Renal pelvis (tissue), 12 donors: ENCODE measurements around the gene UBE2V1. TPM values are rescaled to one million over a fixed set of nuclear protein-coding genes. Genes with fewer than 3 reads are reported as not detected.
"Not testable (repeated sequence)": the region's sequence is repeated elsewhere in the genome, so short reads cannot be mapped to it uniquely, and the experiment has no call there.

ENCODE experiments used
- DNase-seq: peaks from one replicate; pipeline ENCODE4 v3.0.0-alpha.2; 2013
- long read RNA-seq, 16 experiments: transcript quantifications; one replicate each; lab custom pipeline, GENCODE V29; 2026
- polyA plus RNA-seq, 3 donors: library from polyadenylated mRNA; unstranded; fragments of 120-200 nt; gene quantifications; one replicate each; pipeline ENCODE4 v1.2.1, GENCODE V29; 2013; ENCODE audit not compliant: insufficient read length in 3 of 3

The UBE2V1 gene
- polyA plus RNA-seq = 100 to 1,000 TPM; 145 to 165 (median 150) TPM
- long read RNA-seq, donor 1, transcript UBE2V1-203 (4 exons, 2,133 nt) = major isoform, 49 of 64 reads
- long read RNA-seq, donor 1, transcript UBE2V1-211 (3 exons, 566 nt) = minor isoform, 11 of 64 reads
- long read RNA-seq, donor 1, partial matches to known transcripts = 0 of 64 reads
- long read RNA-seq, donor 1, other reads (novel, unspliced or antisense) = 0 of 64 reads
- long read RNA-seq, donor 2, transcript UBE2V1-211 (3 exons, 566 nt) = minor isoform, 5 of 89 reads
- long read RNA-seq, donor 2, transcript UBE2V1-205 (3 exons, 1,983 nt) = minor isoform, 8 of 89 reads
- long read RNA-seq, donor 2, transcript UBE2V1-203 (4 exons, 2,133 nt) = major isoform, 76 of 89 reads
- long read RNA-seq, donor 2, partial matches to known transcripts = 0 of 89 reads
- long read RNA-seq, donor 2, other reads (novel, unspliced or antisense) = 0 of 89 reads
- long read RNA-seq, donor 3, transcript UBE2V1-211 (3 exons, 566 nt) = minor isoform, 8 of 65 reads
- long read RNA-seq, donor 3, transcript UBE2V1-203 (4 exons, 2,133 nt) = major isoform, 48 of 65 reads
- long read RNA-seq, donor 3, partial matches to known transcripts = 5 of 65 reads
- long read RNA-seq, donor 3, other reads (novel, unspliced or antisense) = 0 of 65 reads
- long read RNA-seq, donor 4, transcript UBE2V1-203 (4 exons, 2,133 nt) = major isoform, 87 of 96 reads
- long read RNA-seq, donor 4, transcript UBE2V1-211 (3 exons, 566 nt) = minor isoform, 5 of 96 reads
- long read RNA-seq, donor 4, partial matches to known transcripts = 0 of 96 reads
- long read RNA-seq, donor 4, other reads (novel, unspliced or antisense) = 0 of 96 reads
- long read RNA-seq, donor 5, transcript UBE2V1-203 (4 exons, 2,133 nt) = major isoform, 38 of 41 reads
- long read RNA-seq, donor 5, partial matches to known transcripts = 0 of 41 reads
- long read RNA-seq, donor 5, other reads (novel, unspliced or antisense) = 0 of 41 reads
- long read RNA-seq, donor 6, transcript UBE2V1-203 (4 exons, 2,133 nt) = major isoform, 71 of 144 reads
- long read RNA-seq, donor 6, transcript UBE2V1-211 (3 exons, 566 nt) = minor isoform, 7 of 144 reads
- long read RNA-seq, donor 6, partial matches to known transcripts = 60 of 144 reads
- long read RNA-seq, donor 6, other reads (novel, unspliced or antisense) = 0 of 144 reads
- long read RNA-seq, donor 7, transcript UBE2V1-203 (4 exons, 2,133 nt) = major isoform, 61 of 103 reads
- long read RNA-seq, donor 7, transcript UBE2V1-211 (3 exons, 566 nt) = minor isoform, 18 of 103 reads
- long read RNA-seq, donor 7, transcript UBE2V1-205 (3 exons, 1,983 nt) = minor isoform, 7 of 103 reads
- long read RNA-seq, donor 7, partial matches to known transcripts = 13 of 103 reads
- long read RNA-seq, donor 7, other reads (novel, unspliced or antisense) = 0 of 103 reads
- long read RNA-seq, donor 8, transcript UBE2V1-211 (3 exons, 566 nt) = minor isoform, 5 of 43 reads
- long read RNA-seq, donor 8, transcript UBE2V1-203 (4 exons, 2,133 nt) = major isoform, 33 of 43 reads
- long read RNA-seq, donor 8, transcript UBE2V1-205 (3 exons, 1,983 nt) = minor isoform, 5 of 43 reads
- long read RNA-seq, donor 8, partial matches to known transcripts = 0 of 43 reads
- long read RNA-seq, donor 8, other reads (novel, unspliced or antisense) = 0 of 43 reads
- long read RNA-seq, donor 9, transcript UBE2V1-203 (4 exons, 2,133 nt) = major isoform, 71 of 101 reads
- long read RNA-seq, donor 9, transcript UBE2V1-205 (3 exons, 1,983 nt) = minor isoform, 11 of 101 reads
- long read RNA-seq, donor 9, transcript UBE2V1-211 (3 exons, 566 nt) = minor isoform, 7 of 101 reads
- long read RNA-seq, donor 9, partial matches to known transcripts = 10 of 101 reads
- long read RNA-seq, donor 9, other reads (novel, unspliced or antisense) = 0 of 101 reads
- long read RNA-seq, donor 10, transcript UBE2V1-203 (4 exons, 2,133 nt) = major isoform, 60 of 74 reads
- long read RNA-seq, donor 10, transcript UBE2V1-211 (3 exons, 566 nt) = minor isoform, 9 of 74 reads
- long read RNA-seq, donor 10, partial matches to known transcripts = 0 of 74 reads
- long read RNA-seq, donor 10, other reads (novel, unspliced or antisense) = 0 of 74 reads
- long read RNA-seq, donor 11, transcript UBE2V1-205 (3 exons, 1,983 nt) = minor isoform, 5 of 71 reads
- long read RNA-seq, donor 11, transcript UBE2V1-211 (3 exons, 566 nt) = minor isoform, 11 of 71 reads
- long read RNA-seq, donor 11, transcript UBE2V1-203 (4 exons, 2,133 nt) = major isoform, 46 of 71 reads
- long read RNA-seq, donor 11, partial matches to known transcripts = 8 of 71 reads
- long read RNA-seq, donor 11, other reads (novel, unspliced or antisense) = 0 of 71 reads
- long read RNA-seq, donor 12, transcript UBE2V1-203 (4 exons, 2,133 nt) = major isoform, 94 of 102 reads
- long read RNA-seq, donor 12, partial matches to known transcripts = 0 of 102 reads
- long read RNA-seq, donor 12, other reads (novel, unspliced or antisense) = 0 of 102 reads
- long read RNA-seq, donor 13, transcript UBE2V1-203 (4 exons, 2,133 nt) = major isoform, 29 of 43 reads
- long read RNA-seq, donor 13, transcript UBE2V1-211 (3 exons, 566 nt) = minor isoform, 8 of 43 reads
- long read RNA-seq, donor 13, partial matches to known transcripts = 0 of 43 reads
- long read RNA-seq, donor 13, other reads (novel, unspliced or antisense) = 0 of 43 reads
- long read RNA-seq, donor 14, transcript UBE2V1-211 (3 exons, 566 nt) = minor isoform, 13 of 116 reads
- long read RNA-seq, donor 14, transcript UBE2V1-203 (4 exons, 2,133 nt) = major isoform, 85 of 116 reads
- long read RNA-seq, donor 14, transcript UBE2V1-205 (3 exons, 1,983 nt) = minor isoform, 9 of 116 reads
- long read RNA-seq, donor 14, partial matches to known transcripts = 7 of 116 reads
- long read RNA-seq, donor 14, other reads (novel, unspliced or antisense) = 0 of 116 reads
- long read RNA-seq, donor 15, transcript UBE2V1-211 (3 exons, 566 nt) = minor isoform, 8 of 97 reads
- long read RNA-seq, donor 15, transcript UBE2V1-203 (4 exons, 2,133 nt) = major isoform, 81 of 97 reads
- long read RNA-seq, donor 15, transcript UBE2V1-205 (3 exons, 1,983 nt) = minor isoform, 6 of 97 reads
- long read RNA-seq, donor 15, partial matches to known transcripts = 0 of 97 reads
- long read RNA-seq, donor 15, other reads (novel, unspliced or antisense) = 0 of 97 reads
- long read RNA-seq, donor 16, transcript UBE2V1-205 (3 exons, 1,983 nt) = minor isoform, 6 of 80 reads
- long read RNA-seq, donor 16, transcript UBE2V1-211 (3 exons, 566 nt) = minor isoform, 9 of 80 reads
- long read RNA-seq, donor 16, transcript UBE2V1-203 (4 exons, 2,133 nt) = major isoform, 64 of 80 reads
- long read RNA-seq, donor 16, partial matches to known transcripts = 0 of 80 reads
- long read RNA-seq, donor 16, other reads (novel, unspliced or antisense) = 0 of 80 reads

- peak; percentile 90 for DNase-seq
These were observed at the start of gene UBE2V1 for GRCh38 chr20:50112512-50113419. Gene UBE2V1, minus strand, starts transcription at chr20:50113150. Its CDS starts 22 bp downstream, at chr20:50113128.

GRCh38 chr20:50161494-50161893, 48.5 kb upstream of the UBE2V1 start:
- DNase-seq = not testable (repeated sequence)

- DNase-seq = peak; percentile 92
These were observed 40.8 kb upstream of the UBE2V1 start, which contains the start of gene PEDS1 for GRCh38 chr20:50153500-50154377. Gene PEDS1, minus strand, starts transcription at chr20:50153723. Its CDS starts 86 bp downstream, at chr20:50153637.

GRCh38 chr20:50153153-50153499, 40.2 kb upstream of the UBE2V1 start:
- no peak for DNase-seq

- no peak for DNase-seq
These were observed 39.6 kb upstream of the UBE2V1 start for GRCh38 chr20:50152394-50153152.

GRCh38 chr20:50151034-50151743, 38.2 kb upstream of the UBE2V1 start:
- no peak for DNase-seq

- DNase-seq = no peak
These were observed 36.7 kb upstream of the UBE2V1 start for GRCh38 chr20:50149481-50150254.

GRCh38 chr20:50146732-50147662, 34.0 kb upstream of the UBE2V1 start:
- DNase-seq = no peak

GRCh38 chr20:50146214-50146613, 33.3 kb upstream of the UBE2V1 start:
- no peak for DNase-seq

- no peak for DNase-seq
These were observed 32.6 kb upstream of the UBE2V1 start for GRCh38 chr20:50145566-50145965.

GRCh38 chr20:50144362-50144761, 31.4 kb upstream of the UBE2V1 start:
- DNase-seq = no peak
